MCF 10A (cell line): ENCODE measurements around the gene NCEH1. TPM values are rescaled to one million over a fixed set of nuclear protein-coding genes. Genes with fewer than 3 reads are reported as not detected.

ENCODE experiments used
- BruUV-seq: library from RNA; stranded (reverse); fragments of 400-500 nt; replicated peaks from 2 replicates; lab custom pipeline; 2021; lab: Mats Ljungman, UMichigan
- CTCF ChIA-PET: fragments of 300-600 bp; sonication (Branson Sonifier 250); formaldehyde crosslinking; extraction: SDS; loops from one replicate; lab custom pipeline; 2021; ENCODE audit warnings: antibody characterized with exemption, inconsistent platforms; lab: Yijun Ruan, JAX
- POLR2A ChIA-PET: fragments of 300-600, 350-650 bp; sonication (Branson Sonifier 250); formaldehyde crosslinking; extraction: SDS; loops from one replicate; lab custom pipeline; 2020; ENCODE audit warnings: antibody characterized with exemption, inconsistent platforms; lab: Yijun Ruan, JAX
- DNase-seq: peaks from one replicate; pipeline ENCODE4 v3.0.0-alpha.2; 2018; ENCODE audit not compliant: unreplicated experiment
- H3K27ac Mint-ChIP-seq: one replicate; pipeline ENCODE4 v1.8.0; 2022; ENCODE audit warnings: mild to moderate bottlenecking, low read depth, mixed read lengths; ENCODE audit not compliant: unreplicated experiment
- H3K27me3 Mint-ChIP-seq: one replicate; pipeline ENCODE4 v1.8.0; 2022; ENCODE audit warnings: mixed read lengths; ENCODE audit not compliant: insufficient read depth, unreplicated experiment
- H3K36me3 Mint-ChIP-seq: one replicate; pipeline ENCODE4 v1.8.0; 2022; ENCODE audit warnings: mild to moderate bottlenecking, moderate library complexity, mixed read lengths; ENCODE audit not compliant: insufficient read depth, unreplicated experiment
- H3K4me1 Mint-ChIP-seq: one replicate; pipeline ENCODE4 v1.8.0; 2022; ENCODE audit warnings: mixed read lengths; ENCODE audit not compliant: insufficient read depth, unreplicated experiment
- H3K4me3 Mint-ChIP-seq: one replicate; pipeline ENCODE4 v1.8.0; 2022; ENCODE audit warnings: mild to moderate bottlenecking, moderate library complexity, mixed read lengths; ENCODE audit not compliant: unreplicated experiment
- H3K9me3 Mint-ChIP-seq: one replicate; pipeline ENCODE4 v1.8.0; 2022; ENCODE audit warnings: mixed read lengths; ENCODE audit not compliant: unreplicated experiment
- intact Hi-C: fragments of 100-400 bp; cut with micrococcal nuclease; formaldehyde crosslinking; loops from 2 replicates; pipeline ENCODE4 v1.14.1; 2022
- total RNA-seq: library from RNA; stranded (reverse); gene quantifications from 2 replicates; pipeline ENCODE4 v1.2.3, GENCODE V29; 2022
- TF ChIP-seq, protein P1 (sequence below): fragments of 200-600 bp; IDR thresholded peaks from one replicate; pipeline ENCODE4 v1.8.0; 2022; ENCODE audit warnings: antibody characterized with exemption, mild to moderate bottlenecking; ENCODE audit not compliant: unreplicated experiment

Gene NCEH1
- total RNA-seq, 1 experiment from 2014 or later, result 28.8 TPM

DNA sequence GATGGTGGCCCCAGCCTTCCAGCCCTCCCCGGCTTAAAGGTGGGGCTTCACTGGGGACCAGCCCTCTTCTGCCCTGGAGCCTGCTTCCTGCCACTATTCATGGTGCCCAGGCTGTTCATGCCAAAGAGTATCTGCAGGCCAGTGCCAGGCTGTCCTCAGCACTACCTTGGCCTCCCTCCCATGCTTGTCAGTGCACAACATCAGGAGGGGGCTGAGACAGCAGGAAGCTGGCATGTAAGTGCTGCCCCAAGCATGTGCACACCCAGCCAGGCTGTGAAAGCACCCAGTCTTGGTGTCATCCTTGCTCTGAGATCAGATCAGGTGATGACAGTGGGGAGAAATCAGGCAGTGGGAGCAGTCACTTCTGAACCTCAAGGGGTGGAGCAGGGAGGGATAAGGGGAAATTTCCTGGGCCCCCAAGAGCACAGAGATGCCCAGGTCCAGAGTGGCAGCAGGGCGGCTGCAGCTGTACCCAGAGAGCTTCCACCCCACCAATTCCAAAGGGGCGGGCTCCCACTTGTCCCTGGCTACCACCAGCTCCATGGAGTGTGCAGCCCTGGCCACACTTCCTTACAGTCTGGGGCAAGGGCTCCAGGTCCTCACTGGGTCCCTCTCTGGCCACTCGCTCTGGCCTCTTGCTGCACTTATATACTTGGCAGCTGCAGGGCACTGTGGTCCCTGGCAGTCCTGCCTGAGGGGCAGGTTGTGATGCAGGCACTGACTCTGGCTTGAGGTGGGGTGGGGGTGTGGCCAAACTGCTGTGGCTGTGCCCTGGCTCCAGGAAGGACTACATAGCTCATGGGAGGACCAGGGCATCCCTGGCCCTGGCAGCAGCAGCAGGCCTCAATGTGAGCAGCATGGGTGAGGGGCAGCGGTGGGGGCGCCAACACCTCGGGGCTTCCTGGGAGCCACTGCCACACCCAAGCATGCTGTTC lies 96.3 kb downstream of the NCEH1 start:
- Mint-ChIP-seq H3K27ac (no peak overlapping the region), H3K4me1 (peaks cover 10% of the 10 kb centered on the region), H3K9me3 (peaks cover 7% of the 10 kb centered on the region), H3K27me3 (no peaks in the 10 kb centered on the region), H3K36me3 (no peaks in the 10 kb centered on the region), H3K4me3 (no peak overlapping the region)
- POLR2A ChIA-PET, result no interaction called here
- TF ChIP-seq, protein P1, sequence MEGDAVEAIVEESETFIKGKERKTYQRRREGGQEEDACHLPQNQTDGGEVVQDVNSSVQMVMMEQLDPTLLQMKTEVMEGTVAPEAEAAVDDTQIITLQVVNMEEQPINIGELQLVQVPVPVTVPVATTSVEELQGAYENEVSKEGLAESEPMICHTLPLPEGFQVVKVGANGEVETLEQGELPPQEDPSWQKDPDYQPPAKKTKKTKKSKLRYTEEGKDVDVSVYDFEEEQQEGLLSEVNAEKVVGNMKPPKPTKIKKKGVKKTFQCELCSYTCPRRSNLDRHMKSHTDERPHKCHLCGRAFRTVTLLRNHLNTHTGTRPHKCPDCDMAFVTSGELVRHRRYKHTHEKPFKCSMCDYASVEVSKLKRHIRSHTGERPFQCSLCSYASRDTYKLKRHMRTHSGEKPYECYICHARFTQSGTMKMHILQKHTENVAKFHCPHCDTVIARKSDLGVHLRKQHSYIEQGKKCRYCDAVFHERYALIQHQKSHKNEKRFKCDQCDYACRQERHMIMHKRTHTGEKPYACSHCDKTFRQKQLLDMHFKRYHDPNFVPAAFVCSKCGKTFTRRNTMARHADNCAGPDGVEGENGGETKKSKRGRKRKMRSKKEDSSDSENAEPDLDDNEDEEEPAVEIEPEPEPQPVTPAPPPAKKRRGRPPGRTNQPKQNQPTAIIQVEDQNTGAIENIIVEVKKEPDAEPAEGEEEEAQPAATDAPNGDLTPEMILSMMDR, result no peak
- DNase-seq, result no peak
- CTCF ChIA-PET, result interaction anchor here (0.6 to 2.8 kb wide), 4 partner anchors 9 to 127 kb away, joined by 3 to 17 read pairs (median 7); no protein-coding TSS in a partner anchor
- intact Hi-C loops, result no loop called here
- BruUV-seq, result no TSS peak

DNA sequence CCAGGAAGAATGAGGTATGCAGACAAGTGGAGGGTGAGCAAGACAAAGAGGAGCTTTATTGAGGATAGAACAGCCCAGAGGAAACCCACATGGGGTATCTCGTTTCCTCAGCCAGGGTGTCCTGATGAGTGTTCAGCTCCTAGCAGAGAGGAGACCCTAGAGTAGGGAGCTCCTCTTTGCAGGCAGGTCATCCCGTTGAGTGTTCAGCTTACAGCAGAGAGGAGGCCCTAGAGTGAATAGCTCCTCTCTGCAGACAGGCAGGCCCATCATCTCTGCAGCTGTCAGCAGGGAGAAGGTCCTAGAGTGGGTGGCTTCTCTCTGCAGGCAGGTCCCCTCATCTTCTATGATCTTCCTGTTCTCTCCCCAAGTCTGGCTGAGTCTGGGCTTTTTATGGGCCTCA lies 97.0 kb downstream of the NCEH1 start:
- Mint-ChIP-seq H3K4me1 (peaks cover 10% of the 10 kb centered on the region), H3K9me3 (peaks cover 7% of the 10 kb centered on the region), H3K27me3 (no peaks in the 10 kb centered on the region), H3K36me3 (no peaks in the 10 kb centered on the region), H3K27ac (no peak overlapping the region), H3K4me3 (no peak overlapping the region)
- CTCF ChIA-PET, result interaction anchor here (0.7 to 2.8 kb wide), 5 partner anchors 9 to 135 kb away, joined by 3 to 17 read pairs (median 9); no protein-coding TSS in a partner anchor
- intact Hi-C loops, result no loop called here
- no peak for DNase-seq
- POLR2A ChIA-PET, result no interaction called here
- BruUV-seq, result no TSS peak
- TF ChIP-seq, protein P1, result no peak

DNA sequence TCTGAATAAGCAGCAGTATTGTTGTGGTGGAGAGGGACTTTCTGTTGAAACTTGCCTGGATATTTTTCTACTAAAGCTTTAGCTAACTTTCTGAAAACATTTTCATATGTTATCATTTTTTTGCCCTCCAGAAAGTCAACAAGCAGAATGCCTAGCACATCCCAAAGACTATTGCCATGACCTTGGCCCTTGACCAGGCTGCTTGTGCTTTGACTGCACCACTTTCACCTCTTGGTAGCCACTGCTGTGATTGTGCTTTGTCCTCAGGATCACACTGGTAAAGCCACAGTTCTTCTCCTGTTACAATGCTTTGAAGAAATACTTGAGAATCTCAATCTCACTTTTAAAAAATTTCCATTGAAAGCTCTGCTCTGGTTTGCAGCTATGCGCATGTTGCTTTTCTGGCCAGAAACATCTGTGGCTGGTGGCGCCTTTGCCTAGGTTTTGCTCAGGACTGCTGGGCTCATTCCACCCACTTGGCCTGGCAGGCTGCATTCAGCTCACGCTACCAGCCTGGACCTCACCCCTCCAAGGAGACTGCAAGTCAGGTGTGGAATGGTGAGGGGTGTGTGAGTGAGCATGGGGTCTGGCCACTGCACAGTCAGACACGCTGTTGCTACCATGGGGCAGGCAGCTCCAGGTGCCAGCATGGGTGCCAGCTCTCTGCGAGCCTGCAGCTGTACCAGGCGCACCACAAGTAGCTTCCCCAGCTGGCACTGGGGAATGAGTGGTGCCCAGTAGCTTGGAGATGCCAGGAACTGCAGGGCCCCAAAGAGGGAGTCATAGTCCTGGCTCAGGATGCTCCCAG lies 97.8 kb downstream of the NCEH1 start:
- H3K4me3 Mint-ChIP-seq, result no peak overlapping the region
- intact Hi-C loops, result no loop called here

More for the DNA sequence above, 97.8 kb downstream of the NCEH1 start:
- TF ChIP-seq, protein P1, result no peak
- Mint-ChIP-seq H3K27ac (no peak overlapping the region), H3K36me3 (no peaks in the 10 kb centered on the region), H3K9me3 (peaks cover 7% of the 10 kb centered on the region), H3K27me3 (no peaks in the 10 kb centered on the region), H3K4me1 (peaks cover 15% of the 10 kb centered on the region)
- BruUV-seq, result no TSS peak
- ChIA-PET POLR2A (no interaction called here), CTCF (interaction anchor here (0.6 to 2.8 kb wide), 7 partner anchors 10 to 135 kb away, joined by 3 to 17 read pairs (median 5); no protein-coding TSS in a partner anchor)
- no peak for DNase-seq
